GM21515 (cell line): ENCODE data around the gene SLC28A1.

Source experiments
- ATAC-seq: cut with Tn5 transposase; IDR thresholded peaks from one replicate; pipeline ENCODE4 v1.9.1; 2021; ENCODE audit not compliant: unreplicated experiment

The SLC28A1 gene

GRCh38 chr15:84937144-84937543 is 52.7 kb downstream of the SLC28A1 start:
- no peak for ATAC-seq

DNA sequence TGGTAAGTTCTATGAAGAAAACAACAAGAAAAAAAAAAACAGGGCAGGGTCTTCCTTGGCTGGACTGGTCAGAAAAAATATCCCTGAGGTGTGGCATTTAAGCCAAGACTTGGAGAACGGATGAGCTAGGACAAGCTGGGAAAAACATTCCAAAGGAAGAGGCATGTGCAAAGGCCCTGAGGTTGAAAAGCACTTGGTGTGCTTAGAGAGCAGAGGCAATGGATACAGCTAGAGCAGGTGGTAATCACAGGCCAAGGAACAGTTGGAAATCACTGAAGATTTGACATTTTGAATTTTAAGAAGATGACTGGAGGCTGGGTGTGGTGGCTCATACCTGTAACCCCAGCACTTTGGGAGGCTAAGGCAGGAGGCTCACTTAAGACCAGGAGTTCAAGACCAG is 54.3 kb downstream of the SLC28A1 start:
- ATAC-seq, result no peak

GRCh38 chr15:84940399-84940798 is 55.9 kb downstream of the SLC28A1 start:
- ATAC-seq, result no peak

DNA sequence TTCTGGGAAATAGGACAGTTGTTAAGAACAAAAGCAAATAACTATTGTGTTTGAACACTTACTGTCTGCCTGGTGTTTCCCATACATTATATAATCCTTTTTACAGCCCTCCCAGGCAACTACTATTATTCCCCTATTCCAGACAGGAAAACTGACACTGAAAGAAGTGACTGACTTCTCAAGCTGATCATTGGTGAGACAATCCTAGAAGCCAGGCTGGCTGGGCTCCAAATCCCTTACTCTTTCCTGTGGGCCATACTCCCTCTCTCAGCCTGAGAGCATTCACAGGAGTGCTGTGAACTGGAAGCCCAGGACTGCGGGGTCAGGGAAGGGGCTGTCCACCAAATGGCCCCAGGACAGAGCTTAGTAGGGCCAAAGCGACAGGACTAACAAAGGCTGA is 58.0 kb downstream of the SLC28A1 start:
- ATAC-seq, result no peak

DNA sequence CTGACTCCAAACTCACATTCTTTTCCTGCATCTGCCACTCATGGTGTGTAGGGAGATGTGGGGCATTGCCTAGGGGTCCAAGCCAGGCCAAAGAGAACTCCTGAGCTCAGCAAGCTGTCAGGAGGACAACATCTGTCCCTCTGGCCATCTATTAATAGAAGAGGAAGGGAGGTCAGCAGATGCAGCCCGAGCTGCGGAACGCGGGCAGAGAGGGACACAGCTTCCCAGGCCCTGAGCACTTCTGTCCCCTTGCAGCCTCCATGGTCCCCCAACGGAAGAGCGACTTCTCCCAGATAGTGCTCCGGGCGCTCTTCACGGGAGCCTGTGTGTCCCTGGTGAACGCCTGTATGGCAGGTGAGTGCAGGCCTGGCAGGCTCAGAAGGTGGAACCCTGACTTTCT is 59.8 kb downstream of the SLC28A1 start:
- no peak for ATAC-seq

GRCh38 chr15:84944861-84945260 is 60.4 kb downstream of the SLC28A1 start:
- ATAC-seq, result no peak

GRCh38 chr15:84946772-84947489 is 62.5 kb downstream of the SLC28A1 start:
- ATAC-seq, result no peak

- no peak for ATAC-seq
These were observed 63.7 kb downstream of the SLC28A1 start for GRCh38 chr15:84947947-84948830.

DNA sequence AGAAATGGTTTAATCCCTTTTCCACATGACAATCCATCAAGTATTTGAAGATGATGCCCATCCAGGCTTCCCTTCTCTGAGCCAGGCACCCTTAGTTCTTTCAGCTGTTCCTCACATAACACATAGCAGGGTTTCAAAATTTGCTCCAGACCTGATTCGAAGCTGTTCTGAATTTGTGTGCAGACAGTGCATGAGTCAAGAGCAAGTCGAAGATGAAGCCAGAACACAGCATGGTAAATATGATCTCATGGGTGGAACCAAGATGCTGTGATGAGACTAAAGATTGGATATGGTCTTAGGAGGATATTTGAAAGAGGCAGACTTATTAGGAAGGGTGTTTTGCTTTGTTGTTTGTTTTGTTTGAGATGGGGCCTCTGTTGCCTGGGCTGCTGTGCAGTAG is 64.6 kb downstream of the SLC28A1 start:
- no peak for ATAC-seq

DNA sequence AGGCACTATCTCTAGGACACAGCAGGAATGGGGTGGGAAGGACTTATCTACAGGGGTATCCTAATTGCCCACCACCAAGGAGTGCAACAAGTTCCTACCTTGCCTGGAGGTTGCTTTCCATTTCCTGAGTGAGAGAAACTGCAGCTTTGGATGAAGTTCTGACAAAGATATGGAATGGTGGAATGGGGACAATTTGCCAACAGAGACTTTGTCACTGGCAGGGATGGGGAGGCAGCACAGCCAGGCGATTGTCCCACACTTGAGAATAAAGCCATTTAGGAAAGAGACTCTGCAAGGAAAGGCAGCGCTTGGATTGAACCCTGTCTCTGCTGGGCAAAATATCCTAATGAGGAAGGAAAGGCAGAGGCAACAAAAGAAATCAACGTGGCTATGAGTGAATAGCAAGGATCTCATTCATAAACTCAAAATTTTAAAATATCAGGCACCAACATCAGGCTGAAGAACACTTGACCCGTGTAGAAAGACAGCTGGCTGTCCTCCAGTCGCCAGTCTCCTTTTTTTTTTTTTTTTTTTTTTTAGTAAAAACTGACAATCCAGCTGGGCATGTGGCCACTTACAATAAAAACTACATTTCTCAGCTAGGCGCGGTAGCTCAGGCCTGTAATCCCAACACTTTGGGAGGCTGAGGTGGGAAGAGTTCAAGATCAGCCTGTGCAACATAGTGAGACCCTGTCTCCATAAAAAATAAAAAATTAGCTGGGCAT is 65.5 kb downstream of the SLC28A1 start:
- no peak for ATAC-seq

DNA sequence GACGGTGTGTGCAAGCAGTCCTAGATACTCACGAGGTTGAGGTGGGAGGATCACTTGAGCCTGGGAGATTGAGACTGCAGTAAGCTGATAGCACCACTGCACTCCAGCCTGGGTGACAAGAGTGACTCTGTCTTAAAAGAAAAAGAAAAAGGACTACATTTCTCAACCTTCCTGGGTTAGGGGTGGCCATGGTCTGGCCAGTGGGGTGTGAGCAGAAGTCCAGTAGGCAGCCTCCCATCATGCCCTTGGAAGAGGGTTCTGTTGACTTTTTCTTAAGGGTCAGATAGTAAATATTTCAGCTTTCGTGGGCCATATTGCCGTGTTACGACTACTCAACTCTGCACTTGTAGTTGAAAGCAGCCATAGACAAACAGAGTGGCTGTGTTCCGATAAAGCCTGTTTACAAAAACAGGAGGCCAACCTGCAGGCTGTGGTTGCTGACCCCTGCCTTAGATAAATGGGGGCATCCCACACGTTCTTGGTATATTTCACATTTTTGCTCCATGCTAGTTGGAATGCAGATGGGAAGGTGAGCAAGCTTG is 66.2 kb downstream of the SLC28A1 start:
- no peak for ATAC-seq

DNA sequence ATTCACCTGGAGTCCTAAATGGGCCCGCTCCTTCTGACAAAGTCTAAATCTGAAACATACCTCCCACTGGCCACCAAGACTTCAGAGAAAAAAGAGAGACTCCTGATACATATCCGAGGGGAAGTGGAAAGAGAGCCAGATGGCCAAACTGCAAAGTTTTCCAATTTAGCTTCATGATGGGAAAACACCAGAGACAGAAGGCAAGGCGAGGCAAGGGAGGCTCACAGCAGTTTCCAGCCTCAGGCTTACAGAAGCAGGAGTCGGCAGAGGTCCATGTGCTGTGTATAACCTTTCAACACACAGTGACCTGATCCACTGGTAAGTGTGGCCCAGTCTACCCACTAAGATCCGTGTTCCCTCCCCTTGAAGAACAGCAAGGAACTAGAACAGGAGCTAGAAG is 67.3 kb downstream of the SLC28A1 start:
- ATAC-seq, result no peak

GRCh38 chr15:84953136-84953535 is 68.7 kb downstream of the SLC28A1 start:
- no peak for ATAC-seq

DNA sequence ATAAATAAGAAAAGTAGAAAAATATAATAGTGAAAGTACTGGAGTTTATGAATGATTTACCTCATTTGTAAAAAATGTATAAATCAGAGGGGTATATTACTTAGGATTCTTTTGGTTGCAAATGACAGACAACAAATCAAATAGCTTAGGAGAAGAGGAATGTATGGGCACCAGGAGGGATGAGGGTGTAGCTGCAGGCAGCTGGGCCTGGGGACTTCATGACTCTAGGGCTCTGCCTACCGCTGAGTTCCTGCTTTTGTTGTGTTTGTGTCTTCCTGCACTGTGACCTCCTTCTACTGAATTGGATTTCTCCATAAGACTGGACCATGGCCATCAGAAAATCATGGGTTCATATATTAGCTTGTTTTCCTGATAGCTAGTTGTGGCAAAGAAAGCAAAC is 69.3 kb downstream of the SLC28A1 start:
- no peak for ATAC-seq

DNA sequence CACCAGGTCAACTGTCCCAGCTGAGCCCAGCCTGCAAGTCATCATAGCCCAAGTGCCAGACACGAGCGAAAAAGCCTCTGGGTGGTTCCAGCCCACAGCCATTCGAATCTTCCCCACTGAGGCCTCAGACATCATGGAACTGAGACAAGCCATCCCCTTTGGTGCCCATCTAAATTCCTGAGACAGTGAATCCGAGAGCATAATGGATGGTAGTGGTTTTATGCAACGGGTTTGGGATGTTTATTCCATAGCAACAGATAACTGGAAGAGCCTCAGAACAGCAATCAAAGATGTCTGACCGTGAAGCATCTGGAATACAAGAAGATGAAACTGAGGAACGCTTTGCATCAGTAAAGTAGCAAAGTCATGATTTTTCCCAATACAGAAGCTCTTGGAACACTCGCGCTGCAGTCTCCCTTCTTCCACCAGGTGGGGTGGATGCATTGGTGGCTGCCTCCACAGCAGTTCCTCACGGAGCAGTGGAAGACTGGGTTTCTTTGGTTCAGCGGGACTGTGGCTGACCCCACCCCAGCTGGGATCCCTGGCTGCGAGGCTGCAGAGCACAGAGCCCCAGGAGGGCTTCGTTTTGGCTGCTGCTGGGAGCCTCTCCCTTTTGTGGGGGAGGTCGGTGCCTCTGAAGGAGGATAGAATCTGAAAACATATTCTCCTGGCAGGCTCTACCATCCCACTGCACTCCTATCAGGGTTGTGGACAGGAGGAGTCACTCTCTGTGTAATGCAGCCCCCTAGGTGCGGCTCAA is 70.8 kb downstream of the SLC28A1 start:
- ATAC-seq, result no peak

- ATAC-seq, result no peak
These were observed 71.7 kb downstream of the SLC28A1 start for GRCh38 chr15:84956199-84956598.

DNA sequence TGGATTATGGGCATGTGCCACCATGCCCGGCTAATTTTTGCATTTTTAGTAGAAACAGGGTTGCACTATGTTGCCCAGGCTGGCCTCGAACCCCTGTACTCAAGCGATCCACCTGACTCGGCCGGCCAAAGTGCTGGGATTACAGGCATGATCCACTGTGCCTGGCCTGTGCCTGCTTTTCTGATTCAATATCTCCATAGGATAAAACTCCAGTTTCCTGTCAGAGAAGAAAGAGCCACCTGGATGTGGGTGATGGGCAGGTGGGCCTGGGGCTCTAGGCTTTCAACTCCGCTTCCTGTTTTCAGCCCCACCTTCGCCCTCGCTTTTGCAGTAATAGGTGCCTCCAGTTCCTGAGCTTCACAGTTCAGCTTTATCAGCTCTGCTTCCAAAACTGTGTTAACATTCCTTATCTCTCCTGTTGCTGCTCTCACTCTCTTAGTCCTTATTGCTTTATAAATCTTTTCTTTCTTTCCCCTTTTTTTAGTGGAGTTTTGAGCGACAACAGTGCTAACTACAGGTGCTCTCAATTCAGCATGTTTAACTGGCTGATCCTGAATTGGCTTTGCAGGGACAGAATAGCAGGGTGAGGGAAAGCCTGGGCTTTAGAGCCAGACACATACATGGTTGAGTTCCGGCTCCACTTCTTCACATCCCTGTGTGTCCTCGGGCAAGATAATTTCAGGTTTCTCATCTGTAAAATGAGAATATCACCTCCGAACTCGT is 76.1 kb downstream of the SLC28A1 start:
- no peak for ATAC-seq

DNA sequence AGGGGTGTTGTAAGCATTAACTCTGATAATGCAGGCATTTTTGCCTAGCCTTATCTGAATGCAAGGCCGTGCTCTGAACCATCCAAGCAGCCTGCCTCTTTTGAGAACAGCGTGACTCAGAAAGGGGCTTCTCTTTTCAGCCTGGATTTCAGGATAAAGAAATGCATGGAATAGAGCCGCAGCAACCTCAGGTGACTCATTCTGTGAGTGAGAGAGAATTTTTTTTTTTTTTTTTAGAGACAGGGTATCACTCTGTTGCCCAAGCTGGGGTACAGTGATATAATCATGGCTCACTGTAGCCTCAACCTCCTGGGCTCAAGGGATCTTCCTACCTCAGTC is 76.6 kb downstream of the SLC28A1 start:
- no peak for ATAC-seq

- no peak for ATAC-seq
These were observed 77.2 kb downstream of the SLC28A1 start for GRCh38 chr15:84961707-84962106.

DNA sequence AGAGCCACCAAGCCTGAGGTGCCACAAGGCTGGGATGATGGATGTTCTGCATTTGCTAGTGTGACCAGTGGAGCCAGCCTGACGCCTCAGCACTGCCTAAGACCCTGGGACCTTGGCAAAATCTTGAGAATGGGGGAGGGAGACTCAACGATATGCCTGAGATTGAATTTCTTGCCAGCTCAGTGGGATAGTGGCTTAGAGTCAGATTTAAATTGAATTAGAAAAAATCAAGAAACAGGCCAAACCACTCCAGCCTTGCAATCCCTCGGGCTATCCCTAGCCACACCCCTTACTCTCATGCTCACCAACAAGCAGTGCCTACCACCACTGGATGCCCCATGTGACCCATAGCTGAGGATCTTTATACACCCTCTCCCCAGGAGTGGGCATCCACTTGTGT is 78.5 kb downstream of the SLC28A1 start:
- no peak for ATAC-seq
